LNCaP clone FGC (cell line): ENCODE data around the gene USP9X.
"Not testable (repeated sequence)": the region's sequence is repeated elsewhere in the genome, so short reads cannot be mapped to it uniquely, and the experiment has no call there.

ENCODE experiments used
- DNase-seq: peaks from one replicate; pipeline ENCODE4 v3.0.0-alpha.2; 2011; ENCODE audit warnings: low read depth
- H3K4me3 ChIP-seq: 2 replicates; pipeline ENCODE4 v1.5.1; 2011; ENCODE audit warnings: mild to moderate bottlenecking, low read depth, low read length, control low read depth
- TF ChIP-seq, protein P1 (sequence below): IDR thresholded peaks from 2 replicates; pipeline ENCODE4 v1.5.1; 2012; ENCODE audit warnings: mild to moderate bottlenecking; ENCODE audit not compliant: control insufficient read depth, insufficient read depth; ENCODE audit errors: extremely low read depth

Gene USP9X

DNA sequence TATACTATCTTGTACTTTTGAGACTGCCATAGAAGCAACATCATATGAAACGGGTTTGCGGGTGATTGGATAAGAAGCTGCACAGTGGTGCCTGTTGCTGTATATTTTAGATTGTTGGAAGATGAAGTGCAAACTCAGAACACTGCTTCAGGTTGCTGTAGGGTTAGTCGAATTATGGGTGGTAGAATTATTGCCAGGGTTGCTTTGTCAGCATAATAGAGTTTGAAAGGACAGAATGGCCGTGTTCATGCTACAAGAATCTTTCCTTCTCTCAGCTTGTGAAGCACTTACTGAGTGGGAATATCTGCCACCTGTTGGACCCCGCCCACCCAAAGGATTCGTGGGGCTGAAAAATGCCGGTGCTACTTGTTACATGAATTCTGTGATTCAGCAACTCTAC is 115.5 kb downstream of the USP9X start:
- TF ChIP-seq, protein P1, sequence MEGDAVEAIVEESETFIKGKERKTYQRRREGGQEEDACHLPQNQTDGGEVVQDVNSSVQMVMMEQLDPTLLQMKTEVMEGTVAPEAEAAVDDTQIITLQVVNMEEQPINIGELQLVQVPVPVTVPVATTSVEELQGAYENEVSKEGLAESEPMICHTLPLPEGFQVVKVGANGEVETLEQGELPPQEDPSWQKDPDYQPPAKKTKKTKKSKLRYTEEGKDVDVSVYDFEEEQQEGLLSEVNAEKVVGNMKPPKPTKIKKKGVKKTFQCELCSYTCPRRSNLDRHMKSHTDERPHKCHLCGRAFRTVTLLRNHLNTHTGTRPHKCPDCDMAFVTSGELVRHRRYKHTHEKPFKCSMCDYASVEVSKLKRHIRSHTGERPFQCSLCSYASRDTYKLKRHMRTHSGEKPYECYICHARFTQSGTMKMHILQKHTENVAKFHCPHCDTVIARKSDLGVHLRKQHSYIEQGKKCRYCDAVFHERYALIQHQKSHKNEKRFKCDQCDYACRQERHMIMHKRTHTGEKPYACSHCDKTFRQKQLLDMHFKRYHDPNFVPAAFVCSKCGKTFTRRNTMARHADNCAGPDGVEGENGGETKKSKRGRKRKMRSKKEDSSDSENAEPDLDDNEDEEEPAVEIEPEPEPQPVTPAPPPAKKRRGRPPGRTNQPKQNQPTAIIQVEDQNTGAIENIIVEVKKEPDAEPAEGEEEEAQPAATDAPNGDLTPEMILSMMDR: no peak
- H3K4me3 ChIP-seq: no peak overlapping the region
- DNase-seq: no peak

DNA sequence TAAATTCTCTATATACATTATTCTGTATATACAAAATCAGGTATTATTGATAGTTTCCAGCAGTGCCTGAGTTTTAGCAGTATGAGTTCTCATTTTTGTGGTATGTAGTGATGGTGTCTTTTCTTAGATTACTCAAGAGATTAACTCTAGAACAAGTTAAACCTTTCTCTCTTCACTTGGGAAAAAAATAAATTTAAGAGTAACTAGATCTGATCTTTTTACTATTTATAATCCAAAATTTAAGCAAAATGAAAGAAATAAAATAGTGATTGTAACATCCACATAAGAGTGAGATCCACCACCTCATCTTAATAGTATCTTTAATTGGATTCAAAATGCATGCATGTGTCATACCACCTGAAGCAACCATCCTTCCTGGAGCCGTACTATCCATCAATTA is 124.6 kb downstream of the USP9X start:
- TF ChIP-seq, protein P1: no peak
- DNase-seq: no peak
- no peak overlapping the region for H3K4me3 ChIP-seq

DNA sequence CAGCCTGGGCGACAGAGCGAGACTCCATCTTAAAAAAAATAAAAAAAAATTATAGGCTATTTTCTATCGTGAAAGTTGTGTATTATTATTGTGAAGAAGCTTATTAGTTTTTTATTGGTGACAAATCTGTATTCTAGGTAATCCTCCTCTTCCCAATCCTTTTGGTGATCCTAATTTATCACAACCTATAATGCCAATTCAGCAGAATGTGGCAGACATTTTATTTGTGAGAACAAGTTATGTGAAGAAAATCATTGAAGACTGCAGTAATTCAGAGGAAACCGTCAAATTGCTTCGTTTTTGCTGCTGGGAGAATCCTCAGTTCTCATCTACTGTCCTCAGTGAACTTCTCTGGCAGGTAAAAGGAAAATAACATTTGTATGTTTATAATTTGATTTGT is 139.4 kb downstream of the USP9X start:
- TF ChIP-seq, protein P1: no peak
- H3K4me3 ChIP-seq: no peak overlapping the region
- DNase-seq: no peak

DNA sequence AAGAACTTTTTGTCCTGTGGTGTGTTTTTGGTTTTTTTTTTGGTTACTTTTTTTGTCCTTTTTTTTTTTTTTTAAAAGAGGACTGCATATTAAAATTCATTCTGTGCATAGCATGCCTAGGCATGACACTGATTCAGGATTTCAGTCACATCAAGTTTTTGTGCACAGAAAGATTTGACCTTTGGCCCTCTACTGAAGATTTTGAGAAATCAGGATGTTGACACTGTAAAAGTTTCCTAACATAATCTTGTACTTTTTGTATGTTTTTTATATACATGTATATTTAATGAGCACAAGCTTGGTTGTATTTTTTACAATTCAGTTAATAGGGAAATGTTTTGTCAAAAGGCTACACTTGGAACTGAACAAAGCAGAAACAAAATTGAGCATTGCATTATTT is 148.7 kb downstream of the USP9X start:
- DNase-seq: no peak
- no peak overlapping the region for H3K4me3 ChIP-seq
- TF ChIP-seq, protein P1: no peak

DNA sequence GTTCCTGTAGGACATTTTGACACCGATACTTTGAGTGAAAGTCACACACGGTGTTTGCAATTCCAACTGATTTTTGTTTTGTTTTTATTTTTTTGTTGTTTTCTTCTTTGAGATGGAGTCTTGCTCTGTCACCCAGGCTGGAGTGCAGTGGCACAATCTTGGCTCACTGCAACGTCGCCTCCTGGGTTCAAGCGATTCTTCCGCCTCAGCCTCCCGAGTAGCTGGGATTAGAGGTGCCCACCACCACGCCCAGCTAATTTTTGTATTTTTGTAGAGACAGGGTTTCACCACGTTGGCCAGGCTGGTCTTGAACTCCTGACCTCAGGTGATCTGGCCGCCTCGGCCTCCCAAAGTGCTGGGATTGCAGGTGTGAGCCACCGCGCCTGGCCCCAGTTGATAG is 149.2 kb downstream of the USP9X start:
- not testable (repeated sequence) for H3K4me3 ChIP-seq, DNase-seq

DNA sequence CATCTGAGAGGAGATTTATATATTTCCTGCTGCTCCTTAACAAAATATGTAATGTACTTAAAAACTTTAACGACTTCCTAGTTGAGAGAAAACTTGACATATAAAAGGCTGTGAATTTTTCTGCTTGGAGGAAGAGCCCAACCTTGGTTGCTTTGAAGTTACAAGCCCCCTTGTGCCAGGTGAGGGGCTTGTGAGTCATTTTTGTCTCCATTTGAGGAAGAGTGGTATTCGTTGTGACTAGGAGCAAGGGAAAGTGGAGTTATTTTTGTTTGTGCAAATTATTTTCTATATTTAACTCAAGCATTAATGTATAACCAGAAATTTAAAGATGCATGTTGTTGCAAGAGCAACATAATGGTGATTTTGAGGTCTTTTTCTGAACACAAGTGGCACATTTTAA is 149.7 kb downstream of the USP9X start:
- no peak overlapping the region for H3K4me3 ChIP-seq
- TF ChIP-seq, protein P1: no peak
- DNase-seq: no peak

DNA sequence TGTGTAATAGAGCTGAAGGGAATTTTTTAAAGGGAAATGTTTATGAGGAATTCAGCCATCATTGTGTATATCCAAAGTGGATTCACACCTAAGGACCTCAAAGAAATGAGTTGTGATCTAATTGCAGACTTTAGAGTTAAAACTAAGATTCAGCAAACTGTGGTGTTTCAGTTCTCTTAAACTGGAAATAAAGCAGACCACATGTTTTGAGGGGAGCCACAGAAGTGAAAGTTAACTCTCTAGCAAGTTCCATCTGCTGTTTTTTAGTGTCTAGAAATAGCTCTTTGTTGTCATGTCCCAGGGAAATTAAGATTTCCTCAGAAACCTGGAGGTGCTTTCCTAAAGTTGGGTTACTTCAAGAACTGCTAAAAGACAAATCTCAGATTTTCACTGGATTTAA is 151.4 kb downstream of the USP9X start:
- no peak overlapping the region for H3K4me3 ChIP-seq
- no peak for DNase-seq
- TF ChIP-seq, protein P1: no peak

DNA sequence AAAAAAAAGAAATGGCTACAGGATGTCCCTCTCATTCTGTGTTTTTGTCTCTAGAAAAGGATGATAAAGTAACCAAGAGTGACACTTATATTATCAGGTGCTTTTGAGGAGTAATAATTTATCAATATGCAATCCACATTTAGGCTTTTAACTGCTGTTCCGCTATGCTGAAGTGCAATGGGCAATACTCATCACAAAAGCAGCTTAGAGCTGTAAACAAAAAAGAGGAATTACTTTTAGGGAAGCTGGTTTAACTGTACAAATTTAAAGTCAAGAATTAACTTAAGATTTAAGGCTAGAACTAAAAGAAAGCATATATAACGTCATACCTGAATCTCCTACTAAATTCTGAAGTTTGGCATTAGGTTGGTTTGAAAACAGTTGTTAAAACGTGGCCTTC is 155.3 kb downstream of the USP9X start:
- DNase-seq: no peak
- TF ChIP-seq, protein P1: no peak

More for the DNA sequence above, 155.3 kb downstream of the USP9X start:
- H3K4me3 ChIP-seq: no peak overlapping the region
